GM18870 (cell line): ENCODE results near the gene TIAM2.

Experiments
- ATAC-seq: cut with Tn5 transposase; IDR thresholded peaks from one replicate; pipeline ENCODE4 v1.9.1; 2021; ENCODE audit warnings: moderate library complexity; ENCODE audit not compliant: unreplicated experiment

The TIAM2 gene

DNA sequence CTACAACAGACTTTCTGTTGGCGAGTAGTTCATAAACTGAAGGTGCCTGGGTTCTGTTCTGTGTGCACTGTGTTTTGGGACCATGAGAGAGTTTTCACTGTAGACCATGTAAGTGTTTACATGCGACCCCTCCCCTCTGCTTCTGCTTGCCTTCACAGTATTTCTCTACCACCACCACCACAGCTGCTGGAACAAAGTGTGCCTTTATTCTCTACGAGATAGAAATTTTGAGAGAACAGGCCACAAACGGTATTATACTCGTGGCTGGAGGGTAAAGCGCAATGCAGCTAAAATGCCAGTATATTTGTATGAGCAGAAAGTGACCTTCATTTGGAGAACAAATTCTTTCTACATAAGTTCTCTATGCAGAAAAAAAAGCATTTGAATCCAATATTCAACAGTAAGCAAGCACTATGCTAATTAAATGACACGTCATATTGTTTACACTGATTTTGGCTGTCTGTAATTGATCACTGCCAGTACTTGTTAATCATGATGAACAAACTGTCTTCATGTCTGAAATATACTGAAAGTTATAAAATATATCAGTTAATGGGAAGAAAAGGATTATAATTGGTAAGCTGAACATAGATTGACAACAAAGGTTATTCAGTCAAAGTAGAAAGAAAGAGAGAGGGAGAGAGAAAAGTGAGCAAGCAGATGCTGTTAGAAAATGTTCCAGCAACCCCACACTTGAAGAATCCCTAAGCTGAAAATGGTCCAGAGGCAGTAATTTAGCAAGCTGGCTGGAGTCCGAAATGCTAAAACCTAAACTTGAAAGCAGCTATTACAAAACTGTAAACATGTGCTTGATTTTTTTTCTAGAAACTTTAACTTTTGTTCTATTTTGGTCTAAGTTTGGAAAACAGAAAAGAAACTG lies 277.5 kb downstream of the TIAM2 start:
- no peak for ATAC-seq

DNA sequence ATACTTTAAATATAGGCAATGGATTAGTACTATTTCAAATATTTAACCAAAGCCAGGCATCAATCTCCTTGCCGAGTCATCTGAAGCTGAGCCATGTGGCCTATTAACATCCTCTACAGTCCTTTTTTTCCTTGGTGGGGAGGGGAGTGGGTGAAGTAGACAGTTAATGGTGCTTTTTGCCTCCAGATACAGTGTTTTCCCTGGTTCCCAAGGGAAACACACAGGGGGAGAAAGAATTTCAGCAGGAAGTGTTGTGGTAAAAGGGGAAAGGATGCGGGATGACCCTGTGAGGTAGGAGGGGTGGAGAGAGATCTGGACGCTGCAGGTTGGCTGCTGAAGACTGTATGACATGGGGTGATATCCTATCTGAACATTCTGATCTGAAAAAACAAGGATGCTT lies 278.3 kb downstream of the TIAM2 start:
- no peak for ATAC-seq

DNA sequence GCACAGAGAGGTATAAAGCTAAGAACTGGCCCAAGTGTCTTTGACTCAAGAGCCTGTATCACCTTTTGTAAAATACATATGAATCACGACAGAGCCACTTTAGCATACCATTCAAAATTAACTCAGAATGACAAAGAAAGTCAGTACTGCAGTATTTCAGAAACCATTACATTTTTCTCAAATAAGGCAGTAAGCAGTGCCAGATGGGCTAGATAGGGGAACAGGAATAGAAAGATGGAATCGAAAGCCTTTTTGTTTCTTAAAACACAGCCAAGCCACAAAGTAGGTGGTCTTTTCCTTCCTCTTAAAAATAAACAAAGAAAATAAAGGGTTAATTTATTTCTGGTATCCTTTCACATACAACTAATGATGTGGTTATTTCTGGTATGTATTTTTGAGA lies 279.0 kb downstream of the TIAM2 start:
- no peak for ATAC-seq

DNA sequence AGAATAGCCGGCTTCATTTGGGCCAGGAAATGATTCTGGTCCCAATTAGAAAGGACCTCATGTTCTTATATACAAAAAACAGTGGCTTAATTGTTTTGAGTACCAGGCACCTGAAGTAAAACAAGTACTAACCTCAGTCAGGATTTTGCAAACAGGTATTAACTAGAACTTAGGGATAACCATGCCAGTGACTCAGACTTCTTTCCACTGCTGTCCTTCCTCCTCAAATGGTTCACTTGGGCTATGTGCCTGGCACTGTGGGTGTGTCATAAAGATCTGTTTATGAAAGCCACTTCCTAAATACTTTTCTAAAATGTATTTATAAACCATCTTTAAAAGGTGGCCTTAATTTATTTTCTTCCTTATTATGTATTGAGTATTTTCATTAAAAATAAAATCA lies 279.4 kb downstream of the TIAM2 start:
- ATAC-seq: no peak

DNA sequence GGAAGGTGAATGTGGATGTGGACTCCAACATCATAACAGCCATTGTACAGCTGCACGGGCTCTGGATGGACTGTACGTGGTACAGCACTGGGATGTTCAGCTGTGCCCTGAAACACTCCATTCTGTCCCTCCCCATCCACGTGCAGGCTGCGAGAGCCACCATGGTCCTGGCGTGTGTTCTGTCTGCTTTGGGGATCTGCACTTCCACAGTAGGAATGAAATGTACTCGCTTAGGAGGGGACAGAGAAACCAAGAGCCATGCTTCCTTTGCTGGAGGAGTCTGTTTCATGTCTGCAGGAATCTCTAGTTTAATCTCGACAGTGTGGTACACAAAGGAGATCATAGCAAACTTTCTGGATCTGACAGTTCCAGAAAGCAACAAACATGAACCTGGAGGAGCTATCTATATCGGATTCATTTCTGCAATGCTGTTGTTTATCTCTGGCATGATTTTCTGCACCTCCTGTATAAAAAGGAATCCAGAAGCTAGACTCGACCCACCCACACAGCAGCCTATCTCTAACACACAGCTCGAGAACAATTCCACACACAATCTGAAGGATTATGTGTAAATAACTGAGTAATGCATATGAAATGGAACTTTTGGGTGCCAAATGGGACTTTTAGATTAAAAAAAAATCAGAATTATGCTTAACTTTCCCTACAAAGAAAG lies 280.8 kb downstream of the TIAM2 start:
- ATAC-seq: no peak

DNA sequence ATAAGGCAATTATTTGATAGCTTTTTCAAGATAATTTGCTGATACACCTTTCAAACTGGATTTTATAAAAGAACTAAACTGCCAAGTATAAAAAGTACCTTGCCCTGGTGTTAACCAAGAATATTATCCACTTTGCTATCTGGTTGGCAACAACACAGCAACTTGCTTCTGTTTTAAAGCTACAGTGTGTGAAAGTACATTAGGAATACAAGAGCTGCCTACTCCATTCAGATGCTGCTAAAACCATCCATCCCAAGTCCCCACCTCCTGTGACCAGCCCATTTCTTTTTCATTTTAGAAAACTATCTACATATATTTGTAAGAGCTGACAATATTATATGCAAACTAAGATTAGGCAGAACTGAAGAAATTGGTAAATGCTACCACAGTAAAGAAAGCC lies 281.5 kb downstream of the TIAM2 start:
- ATAC-seq: no peak

DNA sequence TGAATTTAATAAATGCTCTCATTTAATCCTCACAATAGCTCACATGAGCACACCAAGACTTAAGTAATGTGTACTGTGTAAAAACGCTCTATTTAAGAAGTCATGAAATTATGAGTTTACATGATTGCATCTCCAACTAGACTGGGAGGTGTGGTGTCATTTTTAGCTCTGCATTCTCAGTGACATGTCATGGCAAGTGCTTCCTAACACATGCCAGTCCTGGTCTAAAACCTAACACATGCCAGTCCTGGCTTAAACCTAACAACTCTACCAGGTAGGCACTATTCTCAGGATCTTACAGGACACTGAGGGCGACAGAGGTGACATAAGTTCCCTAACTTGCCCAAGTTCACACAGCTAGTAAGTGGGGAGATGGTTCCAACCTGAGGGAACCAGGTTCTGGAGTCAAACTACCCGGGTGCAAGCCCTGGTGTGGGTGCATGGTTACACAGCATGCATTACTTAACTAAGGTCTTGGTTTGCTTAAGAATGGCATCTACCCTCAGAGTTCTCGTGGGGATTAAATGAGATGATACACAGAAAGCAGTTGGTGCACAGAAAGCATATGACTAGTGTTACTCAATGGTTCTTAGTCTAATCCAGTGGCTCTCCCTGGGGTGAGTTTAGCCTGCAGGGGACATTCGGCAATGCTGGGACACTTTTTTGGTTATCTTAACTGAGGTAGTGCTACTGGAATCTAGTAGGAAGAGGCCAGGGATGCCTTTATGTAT lies 283.4 kb downstream of the TIAM2 start:
- no peak for ATAC-seq

DNA sequence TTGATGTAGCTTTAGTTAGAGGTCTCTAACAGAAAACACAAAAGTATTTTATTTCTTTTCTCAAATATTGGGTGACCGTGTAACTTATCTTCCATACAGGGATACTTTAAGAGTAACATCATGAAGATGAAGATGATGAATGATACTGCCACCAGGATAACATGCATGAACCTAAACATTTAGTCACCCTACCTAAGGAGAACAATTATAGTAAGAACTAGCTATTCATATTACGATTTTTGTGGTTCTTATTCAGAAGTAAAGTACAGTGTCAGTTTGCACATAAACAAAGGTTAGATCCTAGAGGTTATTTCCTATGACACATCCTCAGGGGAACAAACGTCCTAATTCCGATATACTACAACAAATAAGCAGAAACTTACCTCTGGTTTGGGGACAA lies 289.7 kb downstream of the TIAM2 start:
- ATAC-seq: no peak

DNA sequence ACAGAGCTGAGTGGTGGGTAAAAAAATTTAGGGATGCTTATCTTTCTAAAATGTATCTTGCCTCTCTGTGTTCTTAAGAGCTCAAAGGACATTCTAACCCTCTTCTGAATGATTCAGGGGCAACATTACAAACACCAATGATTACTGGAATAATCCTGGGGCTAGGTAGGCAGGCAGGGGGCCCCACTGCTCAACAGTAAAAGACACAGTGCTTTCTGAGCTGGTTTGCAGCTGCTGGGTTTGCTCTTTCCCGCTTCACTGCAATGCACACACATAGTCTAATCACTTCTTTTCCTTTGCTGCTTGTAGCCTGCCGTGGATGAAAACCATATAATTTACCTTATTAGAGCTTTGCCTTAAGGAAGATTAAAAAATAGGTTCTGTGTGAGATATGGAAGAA lies 292.6 kb downstream of the TIAM2 start:
- ATAC-seq: no peak

DNA sequence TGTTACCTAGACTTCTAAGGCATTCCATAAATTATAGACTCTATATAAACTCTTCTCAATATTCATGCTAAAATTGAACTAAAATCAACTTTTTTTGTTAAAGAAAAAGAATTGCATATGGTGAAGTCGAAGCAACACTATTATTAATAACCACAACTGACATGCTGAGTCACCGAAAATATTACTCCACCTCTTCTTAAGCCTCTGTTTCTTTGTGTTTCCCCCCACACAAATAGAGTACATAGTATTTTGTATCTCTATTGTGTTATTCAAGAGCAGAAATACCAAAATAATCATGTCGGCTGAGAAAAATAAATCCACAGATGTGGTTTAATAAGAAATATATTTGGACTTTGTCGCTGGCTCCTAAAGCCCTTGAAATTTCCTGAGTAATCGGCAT lies 295.4 kb downstream of the TIAM2 start:
- ATAC-seq: no peak

DNA sequence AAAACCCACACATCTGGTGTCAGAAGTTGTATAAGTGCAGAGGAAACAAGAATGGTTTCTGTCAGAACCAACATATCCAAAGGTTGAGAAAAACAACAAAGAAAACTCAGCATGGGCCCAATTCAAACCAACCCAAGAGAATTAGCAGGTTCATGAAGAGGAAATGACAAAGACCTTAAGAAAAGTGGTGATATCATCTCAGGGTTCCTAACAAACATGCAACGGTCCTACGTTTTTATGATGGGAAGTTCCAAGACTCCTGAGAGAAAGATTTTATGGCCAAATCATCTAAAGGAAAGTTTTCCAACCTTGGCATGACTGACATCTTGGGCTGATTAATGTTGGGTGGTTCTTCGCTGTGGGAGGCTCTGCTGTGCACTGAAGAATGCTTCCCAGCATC lies 296.2 kb downstream of the TIAM2 start:
- ATAC-seq: no peak

DNA sequence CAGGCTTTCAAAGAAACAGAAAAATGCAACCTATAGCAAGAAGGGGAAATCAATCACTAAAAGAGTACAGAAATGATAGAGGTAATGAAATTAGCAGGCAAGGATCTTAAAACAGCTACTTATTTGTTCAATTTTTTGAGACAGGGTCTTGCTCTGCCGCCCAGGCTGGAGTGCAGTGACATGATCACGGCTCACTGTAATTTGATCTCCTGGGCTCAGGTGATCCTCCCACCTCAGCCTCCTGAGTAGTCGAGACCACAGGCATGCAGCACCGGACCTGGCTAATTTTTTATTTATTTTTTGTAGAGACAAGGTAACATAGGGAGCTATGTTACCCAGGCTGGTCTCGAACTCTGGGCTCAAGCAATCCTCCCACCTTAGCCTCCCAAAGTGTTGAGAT lies 297.6 kb downstream of the TIAM2 start:
- no peak for ATAC-seq

DNA sequence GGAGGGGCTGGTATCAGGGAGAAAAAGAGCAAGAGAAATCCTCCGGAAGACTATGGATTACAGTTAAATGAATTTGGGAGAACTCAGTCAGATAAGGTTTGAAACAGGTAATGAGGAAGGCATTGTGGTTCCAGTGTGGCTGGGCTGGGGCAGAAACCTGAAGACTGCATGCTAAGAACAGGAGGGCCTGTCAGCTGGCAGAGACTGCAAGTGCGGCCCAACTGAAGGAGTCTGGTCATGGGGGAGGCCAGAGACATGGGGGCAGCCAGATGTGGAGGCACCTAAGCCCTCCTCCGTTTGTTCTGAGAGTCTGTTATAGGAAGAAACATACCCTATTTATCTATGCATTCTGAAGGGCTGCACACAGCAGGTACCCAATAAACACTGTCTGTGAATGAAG lies 302.6 kb downstream of the TIAM2 start:
- no peak for ATAC-seq

DNA sequence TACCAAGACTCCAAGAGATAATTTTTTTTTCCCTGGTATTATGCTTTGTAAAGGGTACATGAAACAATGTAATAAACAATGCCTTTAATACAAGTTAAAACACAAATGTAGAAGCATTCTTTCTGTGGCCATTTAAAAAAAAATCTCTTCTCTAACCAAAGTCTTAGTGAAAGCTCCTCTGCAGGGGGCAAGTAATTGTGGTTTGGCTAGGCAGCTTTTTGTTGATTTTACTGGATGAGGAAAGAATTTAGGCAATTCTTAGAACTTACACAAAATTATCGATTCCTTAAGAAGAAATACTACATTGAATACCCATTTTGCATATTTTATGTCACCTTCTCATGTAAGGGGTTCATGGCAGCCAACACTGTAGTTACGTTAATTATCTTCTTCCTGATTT lies 306.8 kb downstream of the TIAM2 start:
- ATAC-seq: no peak

DNA sequence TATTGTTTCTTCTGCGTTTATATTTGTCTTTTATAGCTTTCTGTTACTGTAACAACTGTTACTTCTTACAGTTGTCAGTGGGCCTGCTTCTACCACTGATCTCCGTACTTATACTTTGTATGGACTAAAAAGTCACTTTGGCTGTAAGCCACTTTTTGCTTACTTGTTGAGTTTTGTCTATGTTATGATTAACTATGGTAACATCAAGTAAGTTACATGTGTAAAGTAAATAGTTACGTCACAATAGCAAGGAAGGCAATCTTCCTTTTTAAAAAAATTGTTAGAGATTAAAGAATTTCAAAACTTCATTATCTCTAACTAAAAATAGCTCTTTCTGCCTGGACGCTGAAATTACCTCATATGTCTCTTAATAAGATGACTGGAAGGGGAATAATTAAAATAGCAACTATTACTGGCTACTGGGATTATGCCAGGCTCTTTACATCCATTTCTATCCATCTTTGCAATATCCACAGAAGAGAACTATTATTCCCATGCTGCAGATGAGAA lies 308.3 kb downstream of the TIAM2 start:
- no peak for ATAC-seq

DNA sequence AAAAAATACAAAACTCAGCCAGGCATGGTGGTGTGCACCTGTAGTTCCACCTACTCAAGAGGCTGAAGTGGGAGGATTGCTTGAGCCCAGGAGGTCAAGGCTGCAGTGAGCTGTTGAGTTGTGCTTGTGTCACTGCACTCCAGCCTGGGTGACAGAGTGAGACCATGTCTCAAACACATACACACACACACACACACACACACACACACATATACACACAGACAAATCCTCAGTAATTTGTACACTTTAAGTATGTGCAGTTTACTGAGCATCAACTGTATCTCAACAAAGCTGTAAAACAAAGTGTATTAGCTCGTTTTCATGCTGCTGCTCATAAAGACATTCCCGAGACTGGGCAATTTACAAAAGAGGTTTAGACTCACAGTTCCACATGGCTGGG lies 311.8 kb downstream of the TIAM2 start:
- ATAC-seq: no peak
